ENCODE data around the gene MRPL44.

- TF ChIP-seq CTCF (conservative IDR thresholded peaks at IDR 0.05; ENCODE audit: low read depth, low read length) (no peak; the same call in 1 of the 2 replicates), EZH2 (IDR thresholded peaks at IDR 0.05; ENCODE audit: low read length, unreplicated experiment) (no peak), EZH2phosphoT487 (IDR thresholded peaks at IDR 0.05; ENCODE audit: borderline replicate concordance, low read length) (no peak)
Observed at GRCh38 chr2:223920109-223920508, 37.2 kb upstream of the MRPL44 start.
